ENCODE results near the gene NID1.
A peak's percentile ranks its signal among the peaks of the same experiment; 100 is the strongest.
"Not testable (repeated sequence)": the region's sequence is repeated elsewhere in the genome, so short reads cannot be mapped to it uniquely, and the experiment has no call there.

The NID1 gene

GRCh38 chr1:235968831-235969230, 96.1 kb downstream of the NID1 start:
- H3K27me3 ChIP-seq (ENCODE audit: control insufficient read depth, insufficient read depth, low read length): no peaks in the 10 kb centered on the region
- peaks cover 5% of the 10 kb centered on the region for H3K36me3 ChIP-seq (ENCODE audit: insufficient read depth, low read length)
- peaks cover 18% of the 10 kb centered on the region for H3K4me1 ChIP-seq (ENCODE audit: control insufficient read depth, insufficient read depth, low read length)
- H3K9me3 ChIP-seq (replicated peaks; ENCODE audit: low read length): no peaks in the 10 kb centered on the region
- no peak overlapping the region for H3K4me3 ChIP-seq (ENCODE audit: low read length)
- H3K4me2 ChIP-seq (ENCODE audit: low read length): no peak overlapping the region
- H3K9ac ChIP-seq (ENCODE audit: low read depth, low read length): no peak overlapping the region

DNA sequence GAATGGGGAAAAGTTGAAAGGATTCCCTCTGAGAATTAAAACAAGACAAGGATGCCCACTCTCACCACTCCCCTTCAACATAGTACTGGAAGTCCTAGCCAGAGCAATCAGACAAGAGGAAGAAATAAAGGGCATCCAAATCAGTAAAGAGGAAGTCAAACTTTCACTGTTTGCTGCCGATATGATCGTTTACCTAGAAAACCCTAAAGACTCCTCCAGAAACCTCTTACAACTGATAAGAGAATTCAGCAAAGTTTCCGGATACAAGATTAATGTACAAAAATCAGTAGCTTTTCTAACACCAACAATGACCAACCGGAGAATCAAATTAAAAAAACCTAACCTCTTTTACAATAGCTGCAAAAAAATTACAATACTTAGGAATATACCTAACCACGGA, 98.8 kb downstream of the NID1 start:
- not testable (repeated sequence) for H3K9me3 ChIP-seq (replicated peaks; ENCODE audit: low read length); H3K4me3 ChIP-seq (ENCODE audit: low read length); H3K9ac ChIP-seq (ENCODE audit: low read depth, low read length); H3K4me2 ChIP-seq (ENCODE audit: low read length); H3K4me1 ChIP-seq (ENCODE audit: control insufficient read depth, insufficient read depth, low read length); H3K27me3 ChIP-seq (ENCODE audit: control insufficient read depth, insufficient read depth, low read length); H3K36me3 ChIP-seq (ENCODE audit: insufficient read depth, low read length)

GRCh38 chr1:235960809-235961208, 104.1 kb downstream of the NID1 start:
- H3K4me1 ChIP-seq (ENCODE audit: control insufficient read depth, insufficient read depth, low read length): no peaks in the 10 kb centered on the region
- no peaks in the 10 kb centered on the region for H3K9me3 ChIP-seq (replicated peaks; ENCODE audit: low read length)
- no peaks in the 10 kb centered on the region for H3K27me3 ChIP-seq (ENCODE audit: control insufficient read depth, insufficient read depth, low read length)
- no peak overlapping the region for H3K4me2 ChIP-seq (ENCODE audit: low read length)
- no peaks in the 10 kb centered on the region for H3K36me3 ChIP-seq (ENCODE audit: insufficient read depth, low read length)
- no peak overlapping the region for H3K4me3 ChIP-seq (ENCODE audit: low read length)
- H3K9ac ChIP-seq (ENCODE audit: low read depth, low read length): no peak overlapping the region

DNA sequence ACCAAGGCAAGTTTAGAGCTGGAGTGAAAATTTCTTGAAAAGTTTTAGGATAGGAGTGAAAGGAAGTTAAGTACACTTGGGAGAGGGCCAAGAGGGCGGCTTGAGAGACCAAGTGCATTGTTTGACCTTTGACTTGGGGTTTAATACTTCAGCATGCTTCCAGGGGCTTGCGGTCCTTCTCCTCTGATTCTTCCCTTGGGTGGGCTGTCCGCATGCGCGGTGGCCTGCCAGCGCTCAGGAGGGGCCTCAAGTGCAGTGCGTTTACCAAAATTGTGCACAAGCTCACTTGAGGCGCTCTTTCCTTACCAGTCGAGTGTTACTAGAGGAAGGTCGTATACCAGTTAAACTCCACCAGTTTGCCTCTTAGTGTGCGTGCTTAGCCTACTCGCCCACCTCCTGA, 106.9 kb downstream of the NID1 start:
- Histone ChIP-seq H3K4me1 (ENCODE audit: control insufficient read depth, insufficient read depth, low read length) (peaks cover 9% of the 10 kb centered on the region), H3K27me3 (ENCODE audit: control insufficient read depth, insufficient read depth, low read length) (no peaks in the 10 kb centered on the region), H3K36me3 (ENCODE audit: insufficient read depth, low read length) (no peaks in the 10 kb centered on the region), H3K9me3 (replicated peaks; ENCODE audit: low read length) (peaks cover 4% of the 10 kb centered on the region), H3K4me2 (ENCODE audit: low read length) (no peak overlapping the region), H3K9ac (ENCODE audit: low read depth, low read length) (no peak overlapping the region), H3K4me3 (ENCODE audit: low read length) (no peak overlapping the region)

- no peaks in the 10 kb centered on the region for H3K27me3 ChIP-seq (ENCODE audit: control insufficient read depth, insufficient read depth, low read length)
- no peak overlapping the region for H3K4me2 ChIP-seq (ENCODE audit: low read length)
- H3K9me3 ChIP-seq (replicated peaks; ENCODE audit: low read length): peaks cover 4% of the 10 kb centered on the region
- peaks cover 9% of the 10 kb centered on the region for H3K4me1 ChIP-seq (ENCODE audit: control insufficient read depth, insufficient read depth, low read length)
- H3K36me3 ChIP-seq (ENCODE audit: insufficient read depth, low read length): no peaks in the 10 kb centered on the region
- H3K9ac ChIP-seq (ENCODE audit: low read depth, low read length): no peak overlapping the region
- H3K4me3 ChIP-seq (ENCODE audit: low read length): no peak overlapping the region
Observed at GRCh38 chr1:235955777-235956176, 109.1 kb downstream of the NID1 start.

DNA sequence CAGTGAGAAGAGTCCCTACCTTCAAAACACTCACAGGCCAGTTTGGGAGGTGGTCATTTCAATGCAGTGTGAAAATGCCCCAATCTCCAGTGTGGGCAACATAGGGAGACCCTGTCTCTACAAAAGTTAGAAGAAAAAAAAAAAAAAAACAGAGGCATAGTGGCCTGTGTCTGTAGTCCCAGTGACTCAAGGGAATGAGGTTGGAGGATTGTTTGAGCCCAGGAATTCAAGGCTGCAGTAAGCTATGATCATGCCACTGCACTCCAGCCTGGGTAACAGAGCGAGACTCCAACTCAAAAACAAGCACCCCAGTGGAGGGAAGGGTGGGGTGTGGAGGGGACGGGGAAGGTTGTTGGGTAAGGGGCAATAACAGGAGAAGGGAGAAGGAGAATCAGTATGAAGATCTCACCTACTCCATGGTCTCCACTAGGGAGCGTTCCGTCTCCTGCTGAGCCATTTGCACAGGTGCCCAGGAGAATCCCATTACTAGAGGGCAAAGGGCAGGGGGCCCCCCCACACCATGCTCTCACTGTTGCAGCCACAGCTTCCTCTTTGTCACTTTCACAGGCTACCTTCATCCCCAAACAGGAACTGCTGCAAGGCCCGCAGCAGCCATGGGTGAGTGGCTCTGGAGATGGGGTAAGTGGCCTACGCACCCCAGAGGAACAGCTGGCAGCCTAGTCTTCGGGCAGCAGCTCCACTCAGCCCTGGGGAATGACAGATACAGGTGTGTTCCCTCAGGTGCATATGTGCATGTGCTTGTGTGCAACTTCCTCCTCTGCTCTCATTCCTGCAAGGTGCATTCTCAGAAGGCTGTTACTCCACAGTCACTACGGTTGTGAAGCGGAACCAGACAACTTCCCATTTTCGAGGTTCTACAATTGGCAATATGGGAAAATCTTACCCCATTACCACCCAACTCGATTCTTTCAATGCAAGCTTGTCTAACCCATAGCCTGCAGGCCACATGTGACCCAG, 110.3 kb downstream of the NID1 start:
- Histone ChIP-seq H3K9me3 (replicated peaks; ENCODE audit: low read length) (peaks cover 4% of the 10 kb centered on the region), H3K27me3 (ENCODE audit: control insufficient read depth, insufficient read depth, low read length) (no peaks in the 10 kb centered on the region), H3K9ac (ENCODE audit: low read depth, low read length) (peak overlapping the region; percentile 47), H3K36me3 (ENCODE audit: insufficient read depth, low read length) (no peaks in the 10 kb centered on the region), H3K4me3 (ENCODE audit: low read length) (no peak overlapping the region), H3K4me2 (ENCODE audit: low read length) (no peak overlapping the region), H3K4me1 (ENCODE audit: control insufficient read depth, insufficient read depth, low read length) (peaks cover 9% of the 10 kb centered on the region)

- peak overlapping the region; percentile 47 for H3K9ac ChIP-seq (ENCODE audit: low read depth, low read length)
- H3K4me2 ChIP-seq (ENCODE audit: low read length): peak overlapping the region; percentile 21
- H3K9me3 ChIP-seq (replicated peaks; ENCODE audit: low read length): peaks cover 4% of the 10 kb centered on the region
- H3K4me3 ChIP-seq (ENCODE audit: low read length): no peak overlapping the region
- no peaks in the 10 kb centered on the region for H3K27me3 ChIP-seq (ENCODE audit: control insufficient read depth, insufficient read depth, low read length)
- no peaks in the 10 kb centered on the region for H3K36me3 ChIP-seq (ENCODE audit: insufficient read depth, low read length)
- H3K4me1 ChIP-seq (ENCODE audit: control insufficient read depth, insufficient read depth, low read length): peaks cover 9% of the 10 kb centered on the region
Observed at GRCh38 chr1:235953801-235954200, 111.1 kb downstream of the NID1 start.

- no peak overlapping the region for H3K9ac ChIP-seq (ENCODE audit: low read depth, low read length)
Observed at GRCh38 chr1:235952950-235953615, 111.8 kb downstream of the NID1 start.

GRCh38 chr1:235951661-235952060, 113.2 kb downstream of the NID1 start:
- Histone ChIP-seq H3K9ac (ENCODE audit: low read depth, low read length) (no peak overlapping the region), H3K36me3 (ENCODE audit: insufficient read depth, low read length) (no peaks in the 10 kb centered on the region), H3K4me2 (ENCODE audit: low read length) (no peak overlapping the region), H3K4me1 (ENCODE audit: control insufficient read depth, insufficient read depth, low read length) (peaks cover 10% of the 10 kb centered on the region), H3K9me3 (replicated peaks; ENCODE audit: low read length) (peaks cover 4% of the 10 kb centered on the region), H3K27me3 (ENCODE audit: control insufficient read depth, insufficient read depth, low read length) (no peaks in the 10 kb centered on the region), H3K4me3 (ENCODE audit: low read length) (no peak overlapping the region)

More at GRCh38 chr1:235952950-235953615, 111.8 kb downstream of the NID1 start:
- H3K36me3 ChIP-seq (ENCODE audit: insufficient read depth, low read length): no peaks in the 10 kb centered on the region
- H3K4me3 ChIP-seq (ENCODE audit: low read length): no peak overlapping the region
- H3K27me3 ChIP-seq (ENCODE audit: control insufficient read depth, insufficient read depth, low read length): no peaks in the 10 kb centered on the region
- peaks cover 9% of the 10 kb centered on the region for H3K4me1 ChIP-seq (ENCODE audit: control insufficient read depth, insufficient read depth, low read length)
- H3K9me3 ChIP-seq (replicated peaks; ENCODE audit: low read length): peaks cover 4% of the 10 kb centered on the region
- H3K4me2 ChIP-seq (ENCODE audit: low read length): no peak overlapping the region

DNA sequence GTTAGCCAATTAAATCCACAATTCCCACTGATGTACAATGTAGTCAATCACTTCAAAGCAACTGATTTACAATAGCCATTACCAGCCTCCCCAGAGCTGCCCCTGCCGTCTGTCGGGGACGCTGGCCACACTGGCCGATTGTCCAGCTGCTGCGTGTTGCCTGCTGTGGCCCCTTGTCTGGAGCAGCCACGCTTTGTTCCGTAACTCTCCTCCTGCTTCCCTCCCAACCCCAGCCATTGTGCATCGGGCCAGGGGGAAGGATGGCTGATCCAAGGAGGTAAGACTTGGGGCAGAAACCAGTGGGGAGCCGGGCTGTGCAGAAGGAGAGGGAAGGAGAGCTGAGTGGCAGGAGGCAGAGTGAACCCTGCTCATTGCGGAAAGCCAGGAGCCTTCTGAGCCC, 114.6 kb downstream of the NID1 start:
- Histone ChIP-seq H3K9me3 (replicated peaks; ENCODE audit: low read length) (peaks cover 4% of the 10 kb centered on the region), H3K4me2 (ENCODE audit: low read length) (no peak overlapping the region), H3K4me1 (ENCODE audit: control insufficient read depth, insufficient read depth, low read length) (peaks cover 14% of the 10 kb centered on the region), H3K9ac (ENCODE audit: low read depth, low read length) (no peak overlapping the region), H3K27me3 (ENCODE audit: control insufficient read depth, insufficient read depth, low read length) (no peaks in the 10 kb centered on the region), H3K36me3 (ENCODE audit: insufficient read depth, low read length) (no peaks in the 10 kb centered on the region), H3K4me3 (ENCODE audit: low read length) (no peak overlapping the region)

DNA sequence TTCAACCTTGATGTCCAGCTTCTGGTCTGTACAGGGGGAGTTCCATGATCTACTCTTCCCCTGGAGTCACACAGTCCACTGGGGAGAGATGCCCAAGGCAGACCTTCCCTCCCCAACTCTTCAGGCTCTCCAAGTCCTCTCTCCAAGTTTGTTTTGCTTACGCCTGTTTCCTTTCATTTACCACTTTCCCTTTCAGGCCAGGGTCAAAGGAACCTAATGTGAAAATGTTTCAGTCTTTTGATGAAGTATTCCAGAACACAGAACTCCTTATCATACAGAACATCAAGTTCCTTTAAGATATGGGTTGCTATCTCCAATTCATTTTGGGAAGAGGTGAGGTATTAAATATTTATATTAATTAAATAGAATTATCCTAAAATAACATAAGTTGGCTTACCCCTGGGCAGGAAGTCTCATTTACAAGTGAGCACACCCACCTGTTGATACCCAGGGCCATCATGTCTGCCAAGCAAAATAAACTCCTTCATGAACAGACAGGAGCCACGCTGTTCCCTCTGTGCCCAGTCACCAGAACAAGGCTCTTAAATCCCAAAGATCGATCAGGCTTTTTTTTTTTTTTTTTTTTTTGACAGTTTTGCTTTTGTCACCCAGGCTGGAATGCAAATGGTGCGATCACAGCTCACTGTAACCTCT, 116.0 kb downstream of the NID1 start:
- Histone ChIP-seq H3K9ac (ENCODE audit: low read depth, low read length) (no peak overlapping the region), H3K4me2 (ENCODE audit: low read length) (no peak overlapping the region), H3K27me3 (ENCODE audit: control insufficient read depth, insufficient read depth, low read length) (no peaks in the 10 kb centered on the region), H3K4me3 (ENCODE audit: low read length) (no peak overlapping the region), H3K4me1 (ENCODE audit: control insufficient read depth, insufficient read depth, low read length) (peaks cover 9% of the 10 kb centered on the region), H3K9me3 (replicated peaks; ENCODE audit: low read length) (peaks cover 4% of the 10 kb centered on the region), H3K36me3 (ENCODE audit: insufficient read depth, low read length) (no peaks in the 10 kb centered on the region)

All from skeletal muscle satellite cell (primary cell).